ENCODE data around the gene ADH1C.
"Not testable (repeated sequence)": the region's sequence is repeated elsewhere in the genome, so short reads cannot be mapped to it uniquely, and the experiment has no call there.

The ADH1C gene

DNA sequence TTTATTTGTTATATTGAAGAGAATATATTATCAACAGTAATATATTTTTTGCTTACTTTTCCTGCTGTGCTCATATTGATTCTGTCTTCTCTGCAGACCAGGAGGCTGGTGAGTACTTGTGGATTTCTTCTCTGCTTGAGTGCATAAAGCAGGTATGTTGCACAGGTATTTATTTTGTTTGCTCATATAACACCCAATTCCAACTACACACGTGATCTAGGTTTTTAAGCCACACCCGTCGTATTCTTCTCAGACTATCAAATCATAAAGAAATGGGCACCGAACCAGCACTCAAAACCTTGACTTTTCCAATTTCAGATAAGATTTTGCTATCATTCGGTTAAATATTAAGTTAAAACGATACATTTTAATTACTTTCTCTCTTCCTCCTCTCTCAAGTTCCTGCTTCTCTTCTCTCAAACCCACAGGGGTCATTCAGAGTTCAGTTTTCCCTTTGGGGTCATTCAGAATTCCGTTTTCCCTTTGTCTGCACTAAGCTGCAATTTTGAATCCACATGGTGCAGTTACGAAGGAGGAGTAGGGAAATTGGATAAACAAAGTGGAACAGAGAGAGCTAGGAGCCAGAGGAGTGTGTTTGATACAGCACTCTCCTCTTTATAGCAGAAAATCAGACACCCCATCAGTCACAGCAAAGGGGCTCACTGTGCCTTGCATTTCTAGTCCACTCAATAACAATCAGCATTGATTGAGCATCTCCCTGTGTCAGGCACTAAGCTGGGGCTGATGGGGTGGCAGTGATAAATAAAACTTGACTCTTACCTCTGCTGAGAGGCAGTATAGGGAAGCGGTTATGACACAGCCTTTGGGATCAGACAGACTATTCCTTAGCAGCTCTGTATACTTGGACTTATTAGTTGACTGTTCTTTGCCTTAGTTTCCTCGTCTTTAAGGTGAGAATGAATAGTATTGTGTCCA lies at the start of gene ADH1C:
Gene ADH1C (minus strand): TSS at position 145 of the 936 bp plus-strand sequence. CDS start 71 bp downstream, at position 74.
- DNase-seq (ENCODE audit: low read depth) = no peak

DNA sequence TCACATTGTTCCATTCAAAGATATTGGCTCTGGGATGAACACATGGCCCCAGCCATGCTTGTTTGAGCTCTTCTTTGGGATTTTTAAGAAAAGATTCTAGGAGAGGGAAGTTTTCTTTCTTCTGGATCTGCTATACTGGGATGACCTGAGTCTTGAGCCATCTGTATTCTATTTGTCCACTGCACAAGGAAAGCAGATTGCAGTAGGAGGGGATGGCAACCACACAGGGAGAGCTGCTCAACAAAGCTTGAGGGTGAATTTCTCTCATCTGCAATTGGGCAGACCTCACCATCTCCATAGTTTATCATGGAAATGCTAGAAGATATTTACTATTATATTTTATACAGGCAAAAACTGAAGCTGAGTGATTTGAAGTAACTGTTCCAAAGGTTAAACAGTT lies 48.3 kb upstream of the ADH1C start:
- no peak for DNase-seq (ENCODE audit: low read depth)

- DNase-seq (ENCODE audit: low read depth) = no peak
Observed at GRCh38 chr4:99399017-99399416, 46.5 kb upstream of the ADH1C start.

DNA sequence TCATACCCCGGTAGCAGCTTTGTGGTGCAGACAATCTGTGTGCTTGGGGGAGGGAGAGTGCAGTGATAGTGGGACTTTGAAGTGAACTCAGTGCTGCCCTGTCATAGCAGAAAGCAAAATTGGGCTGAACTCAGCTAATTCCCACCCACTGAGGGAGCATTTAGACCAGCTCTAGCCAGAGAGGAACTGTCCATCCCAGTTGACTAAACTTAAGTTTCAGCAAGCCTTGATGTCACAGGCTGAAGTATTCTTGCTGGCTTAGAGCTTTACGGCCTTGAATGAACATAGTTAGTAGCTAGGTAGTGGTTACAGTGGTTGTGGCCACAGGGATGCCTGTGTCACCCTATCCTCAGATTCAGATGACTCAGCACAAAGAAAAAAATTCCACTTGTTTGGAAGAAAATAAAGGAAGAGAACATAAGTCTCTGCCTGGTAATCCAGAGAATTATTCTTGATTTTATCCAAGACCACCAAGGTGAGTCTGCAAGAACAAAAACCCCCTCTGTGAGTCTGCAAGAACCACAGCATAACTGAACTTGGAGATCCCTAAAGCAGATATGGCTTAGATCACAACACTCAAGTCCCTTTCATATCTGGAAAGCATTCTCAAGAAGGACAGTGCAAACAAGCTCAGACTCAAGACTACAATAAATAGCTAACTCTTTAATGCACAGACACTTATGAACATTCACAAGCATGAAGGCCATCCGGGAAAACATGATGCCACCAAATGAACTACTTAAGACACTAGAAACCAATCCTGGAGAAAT lies 43.2 kb upstream of the ADH1C start:
- no peak for DNase-seq (ENCODE audit: low read depth)

- DNase-seq (ENCODE audit: low read depth) = no peak
Observed at GRCh38 chr4:99394896-99395295, 42.4 kb upstream of the ADH1C start.

GRCh38 chr4:99390055-99390454 lies 37.5 kb upstream of the ADH1C start:
- no peak for DNase-seq (ENCODE audit: low read depth)

DNA sequence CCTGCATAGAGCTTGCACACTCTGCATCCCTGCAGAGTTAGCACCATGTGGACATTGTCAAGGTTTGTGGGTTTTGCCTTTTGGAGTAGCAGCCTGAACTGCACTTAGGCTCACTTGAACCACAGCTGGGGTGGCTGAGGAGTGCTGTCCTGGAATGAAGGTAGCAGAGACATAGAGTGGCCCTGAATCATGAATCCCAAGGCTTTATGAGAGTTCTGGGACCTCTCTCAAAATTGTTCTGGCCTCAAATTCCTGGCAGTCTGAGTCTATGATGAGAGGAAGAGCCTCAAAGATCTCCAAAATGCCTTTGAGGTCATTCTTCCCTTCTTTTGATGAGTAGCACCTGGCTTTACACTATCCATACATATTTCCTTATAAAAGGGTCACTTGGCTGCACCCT lies 37.1 kb upstream of the ADH1C start:
- no peak for DNase-seq (ENCODE audit: low read depth)

GRCh38 chr4:99383833-99384392 lies 31.4 kb upstream of the ADH1C start:
- no peak for DNase-seq (ENCODE audit: low read depth)

DNA sequence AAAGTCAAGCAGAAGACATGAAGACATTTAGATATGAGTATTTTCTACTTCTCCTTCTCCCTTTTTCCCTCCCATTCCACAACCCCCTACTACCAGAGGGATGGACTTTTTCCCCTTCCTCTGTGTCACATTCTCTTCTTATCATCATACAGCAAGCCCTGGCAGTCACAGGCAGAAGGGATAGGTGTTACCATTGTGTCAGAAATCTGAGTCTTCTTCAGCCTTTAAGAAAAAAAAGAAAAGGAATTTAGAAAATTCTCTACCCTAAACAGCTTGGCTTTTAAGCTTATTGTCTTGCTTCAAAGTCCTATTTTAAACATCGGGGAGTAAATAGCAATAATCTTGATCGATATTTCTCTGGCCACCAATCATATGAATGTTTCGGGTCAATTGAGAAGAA lies 30.9 kb upstream of the ADH1C start:
- DNase-seq (ENCODE audit: low read depth) = no peak

DNA sequence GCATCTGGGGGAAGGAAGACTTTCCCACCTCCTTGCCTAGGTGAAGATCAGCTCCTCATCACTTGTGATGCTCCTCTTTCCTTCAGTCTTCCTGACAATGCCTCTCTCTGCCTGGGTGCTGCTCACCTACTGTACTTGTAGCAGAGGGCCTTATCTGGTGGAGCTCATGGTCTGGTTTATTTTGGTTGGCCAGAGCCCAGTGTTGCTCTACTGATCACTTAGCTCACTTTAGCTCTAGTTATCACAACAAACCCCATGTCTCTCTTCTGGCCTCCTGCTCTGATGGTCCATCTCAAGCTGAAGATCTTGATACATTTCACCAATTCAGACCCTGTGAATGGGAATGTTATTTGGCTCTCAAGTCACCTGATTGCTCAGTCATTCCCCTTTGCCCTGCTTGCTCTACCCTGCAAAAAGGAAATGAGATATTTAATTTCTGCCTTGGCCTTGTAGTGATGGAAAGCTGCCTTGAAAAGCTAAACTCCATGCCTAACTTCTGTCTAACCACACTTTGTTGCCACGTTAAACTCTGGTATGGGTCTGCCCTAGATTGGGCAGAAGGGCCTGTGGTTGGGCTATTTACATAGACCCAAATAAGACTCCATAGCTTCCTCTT lies 30.3 kb upstream of the ADH1C start:
- no peak for DNase-seq (ENCODE audit: low read depth)

DNA sequence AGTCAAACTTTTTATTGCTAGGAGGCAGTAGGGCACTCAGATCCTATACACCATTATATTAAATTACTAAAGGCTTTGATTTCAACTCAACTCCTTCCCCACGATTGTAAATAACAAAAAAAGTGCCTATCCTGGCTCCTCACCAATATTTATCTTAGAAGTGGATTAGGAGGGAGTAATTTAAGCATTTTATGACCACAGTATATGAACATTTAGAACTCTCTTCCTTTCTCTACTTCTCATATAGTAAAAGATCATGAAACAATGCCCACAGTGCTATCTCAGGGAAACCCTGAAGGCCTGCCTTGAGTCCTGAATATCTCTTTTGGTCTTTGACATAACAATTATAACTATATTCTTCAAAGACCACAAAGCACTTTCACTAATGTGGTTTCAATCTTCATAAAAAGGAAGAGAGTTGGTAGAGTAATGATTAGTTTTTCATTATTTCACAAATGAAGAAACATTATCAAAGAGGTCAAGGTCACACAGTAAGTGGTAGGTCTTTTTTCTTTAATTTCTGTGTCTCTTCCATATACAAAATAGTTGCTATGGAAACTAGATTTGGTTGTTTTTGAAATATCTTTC lies 29.1 kb upstream of the ADH1C start:
- no peak for DNase-seq (ENCODE audit: low read depth)

DNA sequence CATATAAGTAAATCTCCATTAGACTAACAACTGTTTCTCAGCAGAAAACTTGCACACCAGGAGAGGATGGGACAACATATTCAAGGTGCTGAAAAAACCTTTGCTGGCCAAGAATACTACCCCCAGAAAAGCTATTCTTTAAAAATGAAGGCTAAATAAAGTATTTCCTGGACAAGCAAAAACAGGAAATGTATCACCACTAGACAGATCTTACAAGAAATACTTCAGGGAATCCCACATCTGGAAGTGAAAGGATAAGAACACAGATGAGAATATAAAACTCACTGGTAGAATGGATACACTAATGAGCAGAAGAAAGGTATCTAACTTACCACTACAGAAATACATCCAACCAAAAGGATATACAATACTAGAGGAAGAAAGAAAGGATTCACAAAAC lies 27.0 kb upstream of the ADH1C start:
- no peak for DNase-seq (ENCODE audit: low read depth)

DNA sequence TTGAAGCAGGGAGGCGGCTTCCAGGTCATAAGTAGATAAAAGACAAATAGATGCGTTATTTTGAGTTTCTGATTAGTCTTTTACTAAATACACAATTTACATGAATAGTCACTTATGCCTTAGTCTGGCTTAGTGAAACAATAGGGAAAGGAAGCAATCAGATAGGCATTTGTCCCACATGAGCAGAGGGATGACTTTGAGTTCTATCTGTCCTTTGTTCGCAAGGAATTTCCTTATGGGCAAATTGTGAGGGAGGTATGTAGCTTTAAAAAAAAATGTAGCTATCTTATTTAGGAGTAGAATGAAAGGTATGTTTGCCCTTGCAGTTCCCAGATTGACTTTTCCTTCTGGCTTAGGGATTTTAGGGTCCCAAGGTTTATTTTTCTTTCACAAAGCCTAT lies 26.3 kb upstream of the ADH1C start:
- no peak for DNase-seq (ENCODE audit: low read depth)

GRCh38 chr4:99377341-99377740 lies 24.8 kb upstream of the ADH1C start:
- DNase-seq (ENCODE audit: low read depth) = not testable (repeated sequence)

GRCh38 chr4:99372464-99372863 lies 19.9 kb upstream of the ADH1C start:
- not testable (repeated sequence) for DNase-seq (ENCODE audit: low read depth)

GRCh38 chr4:99367817-99368216 lies 15.3 kb upstream of the ADH1C start:
- DNase-seq (ENCODE audit: low read depth) = not testable (repeated sequence)

- DNase-seq (ENCODE audit: low read depth) = no peak
Observed at GRCh38 chr4:99366491-99366890, 13.9 kb upstream of the ADH1C start.

DNA sequence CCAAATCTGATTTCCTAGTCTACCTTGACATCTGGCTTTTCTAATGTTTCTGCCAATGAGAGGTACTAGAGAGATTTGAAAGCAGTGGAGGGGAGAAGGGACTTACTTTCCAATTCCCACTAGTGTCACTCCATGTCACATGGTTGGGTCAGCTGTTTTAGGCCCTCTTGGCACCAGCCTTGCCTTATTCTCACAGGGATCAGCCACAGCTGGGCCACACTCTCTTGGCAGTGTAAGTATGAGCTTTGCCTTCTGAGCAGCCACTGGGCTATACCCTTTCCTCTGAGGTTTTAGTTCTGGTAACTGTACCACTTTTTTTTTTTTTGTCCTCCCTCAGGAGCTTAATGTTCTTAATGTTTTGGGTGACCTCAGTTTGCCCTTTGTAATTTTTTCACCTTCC lies 10.2 kb upstream of the ADH1C start:
- no peak for DNase-seq (ENCODE audit: low read depth)

GRCh38 chr4:99361899-99362275 lies 9.3 kb upstream of the ADH1C start:
- DNase-seq (ENCODE audit: low read depth) = no peak

DNA sequence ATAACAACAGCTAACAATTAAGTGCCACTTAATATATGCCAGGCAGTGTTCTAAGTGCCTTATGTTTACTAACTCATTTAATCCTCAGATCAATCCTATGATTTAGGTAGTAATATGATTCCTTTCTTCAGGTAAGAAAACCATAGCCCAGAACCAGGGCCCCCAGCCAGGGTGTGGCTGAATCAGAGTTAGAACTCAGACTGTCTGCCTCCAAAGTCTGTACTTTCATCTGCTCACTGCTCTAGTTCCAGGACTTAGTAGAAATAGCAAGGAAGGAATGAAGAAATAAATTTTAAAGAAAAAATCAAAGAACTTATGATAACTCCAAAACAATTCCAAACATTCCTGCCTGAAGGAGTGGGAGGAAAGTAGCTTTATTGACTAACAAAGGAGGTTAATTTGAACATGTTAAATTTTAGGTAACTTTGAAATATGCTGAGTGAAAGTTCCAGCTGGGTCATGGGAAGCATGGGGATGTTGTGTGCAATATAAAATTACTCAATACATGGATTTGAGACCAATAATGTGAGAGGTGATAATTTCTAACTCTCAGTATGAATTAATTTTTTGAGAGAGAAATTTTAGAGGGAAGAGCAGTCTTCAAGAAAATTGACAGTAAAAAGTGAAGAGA lies 8.8 kb upstream of the ADH1C start:
- no peak for DNase-seq (ENCODE audit: low read depth)

DNA sequence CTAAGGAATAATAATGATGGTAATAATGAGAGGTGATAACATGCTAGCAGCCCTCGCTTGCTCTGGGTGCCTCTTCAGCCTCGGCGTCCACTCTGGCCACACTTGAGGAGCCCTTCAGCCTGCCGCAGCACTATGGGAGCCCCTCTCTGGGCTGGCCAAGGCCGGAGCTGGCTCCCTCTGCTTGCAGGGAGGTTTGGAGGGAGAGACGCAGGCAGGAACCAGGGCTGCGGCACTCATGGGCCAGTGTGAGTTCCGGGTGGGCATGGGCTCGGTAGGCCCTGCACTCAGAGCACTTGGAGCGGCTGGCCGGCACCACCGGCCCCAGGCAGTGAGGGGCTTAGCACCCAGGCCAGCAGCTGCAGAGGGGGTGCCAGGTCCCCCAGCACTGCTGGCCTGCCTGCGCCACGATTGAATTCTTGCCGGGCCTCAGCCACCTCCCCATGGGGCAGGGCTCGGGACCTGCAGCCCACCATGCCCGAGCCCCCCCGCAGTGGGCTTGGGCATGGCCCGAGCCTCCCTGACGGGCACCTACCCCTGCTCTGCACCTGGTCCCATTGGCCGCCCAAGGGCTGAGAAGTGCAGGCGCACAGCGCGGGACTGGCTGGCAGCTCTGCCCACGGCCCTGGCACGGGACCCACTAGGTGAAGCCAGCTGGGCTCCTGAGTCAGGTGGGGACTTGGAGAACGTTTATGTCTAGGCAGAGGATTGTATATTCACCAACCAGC lies 7.1 kb upstream of the ADH1C start:
- no peak for DNase-seq (ENCODE audit: low read depth)
